GM23248 (cell line): ENCODE measurements around the gene VCPKMT.

Experiments
- EZH2 ChIP-seq: fragments of 200-600 bp; sonication (generic); IDR thresholded peaks from 2 replicates; pipeline ENCODE4 v1.6.1; 2018; ENCODE audit warnings: antibody characterized with exemption, mild to moderate bottlenecking; ENCODE audit not compliant: insufficient read depth, poor library complexity, severe bottlenecking
- EZH2phosphoT487 ChIP-seq: fragments of 200-600 bp; sonication (generic); IDR thresholded peaks from 2 replicates; pipeline ENCODE4 v1.6.1; 2018; ENCODE audit warnings: antibody characterized with exemption, moderate library complexity, mild to moderate bottlenecking, low read depth; ENCODE audit not compliant: insufficient read depth

DNA sequence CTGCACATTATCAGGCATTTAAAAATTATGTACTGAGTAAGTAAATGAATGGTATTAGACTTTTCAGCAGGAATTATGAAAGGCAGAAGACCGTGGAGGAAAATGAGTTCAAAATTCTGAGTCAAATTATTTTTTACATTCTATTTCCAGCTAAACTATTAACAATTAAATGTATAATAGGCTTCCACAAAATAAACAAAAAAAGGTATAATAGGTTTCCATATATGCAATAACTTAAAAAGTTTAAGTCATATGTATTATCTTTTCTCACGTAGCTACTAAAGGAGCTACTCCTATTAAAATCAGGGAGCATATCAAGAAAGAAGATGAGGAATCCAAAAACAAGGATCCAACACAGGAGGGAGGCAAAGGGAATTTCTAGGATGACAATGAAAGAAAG lies 11.4 kb upstream of the VCPKMT start:
- TF ChIP-seq EZH2 (no peak), EZH2phosphoT487 (no peak)
